ENCODE results near the gene UVRAG.

UVRAG gene

DNA sequence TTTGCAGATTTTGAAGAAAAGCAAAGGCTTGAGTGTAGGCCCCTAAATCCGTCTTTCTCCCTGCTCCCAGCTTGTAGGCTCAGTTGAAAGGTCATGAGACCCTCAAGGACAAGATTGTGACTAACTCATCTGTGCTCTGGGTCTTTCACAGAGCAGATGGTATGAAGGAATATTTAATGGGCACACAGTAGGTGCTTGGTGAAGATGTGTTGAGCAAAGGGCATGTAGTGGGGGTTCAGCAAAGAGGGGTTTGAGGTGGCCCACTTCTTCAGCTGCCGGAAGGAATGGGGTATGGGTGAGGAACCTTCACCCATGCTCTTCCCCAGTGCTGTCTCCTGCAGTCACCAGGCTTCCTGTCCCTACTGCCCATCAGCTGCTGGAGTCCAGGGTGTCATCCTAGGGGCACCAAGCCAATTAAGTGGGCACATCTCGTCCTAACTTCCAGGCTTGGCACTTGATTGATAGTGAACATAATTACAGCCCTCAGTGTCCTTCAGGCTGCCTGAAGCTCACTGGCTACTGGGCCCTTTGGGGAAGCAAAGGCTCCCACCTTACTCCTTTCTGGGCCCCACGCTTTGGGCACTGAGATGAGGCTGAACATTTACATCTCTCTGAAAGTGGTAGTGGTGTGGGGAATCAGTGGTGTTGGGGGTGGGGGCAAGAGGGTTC is 31.5 kb upstream of the UVRAG start:
- H3K4me1 ChIP-seq (ENCODE audit: insufficient read depth, low read length, severe bottlenecking): no peaks in the 10 kb centered on the region
- H3K79me2 ChIP-seq (ENCODE audit: insufficient read depth, low read length): no peaks in the 10 kb centered on the region
- no peaks in the 10 kb centered on the region for H3F3A ChIP-seq (ENCODE audit: insufficient read depth, low read length)
- H3K27me3 ChIP-seq (ENCODE audit: insufficient read depth, low read length): no peaks in the 10 kb centered on the region
- no peak overlapping the region for H3K27ac ChIP-seq (ENCODE audit: low read depth, low read length, poor library complexity, severe bottlenecking)
- no peaks in the 10 kb centered on the region for H3K9me3 ChIP-seq (ENCODE audit: low read length)
- H3K9ac ChIP-seq (ENCODE audit: low read length): no peak overlapping the region
- no peak for TF ChIP-seq EZH2 (IDR thresholded peaks at IDR 0.05; ENCODE audit: borderline replicate concordance, low read length)
- TF ChIP-seq CTCF (IDR thresholded peaks at IDR 0.05; ENCODE audit: low read length): no peak
- no peak overlapping the region for H3K4me2 ChIP-seq (ENCODE audit: low read length)
- no peaks in the 10 kb centered on the region for H3K9me2 ChIP-seq (ENCODE audit: low read depth, low read length)
- no peaks in the 10 kb centered on the region for H3K36me3 ChIP-seq (ENCODE audit: insufficient read depth, low read length)
- no peak overlapping the region for H2AFZ ChIP-seq (ENCODE audit: low read length)
- no peaks in the 10 kb centered on the region for H4K20me1 ChIP-seq (ENCODE audit: insufficient read depth, low read length)
- H3K4me3 ChIP-seq (ENCODE audit: low read depth, low read length, poor library complexity, severe bottlenecking): no peak overlapping the region

DNA sequence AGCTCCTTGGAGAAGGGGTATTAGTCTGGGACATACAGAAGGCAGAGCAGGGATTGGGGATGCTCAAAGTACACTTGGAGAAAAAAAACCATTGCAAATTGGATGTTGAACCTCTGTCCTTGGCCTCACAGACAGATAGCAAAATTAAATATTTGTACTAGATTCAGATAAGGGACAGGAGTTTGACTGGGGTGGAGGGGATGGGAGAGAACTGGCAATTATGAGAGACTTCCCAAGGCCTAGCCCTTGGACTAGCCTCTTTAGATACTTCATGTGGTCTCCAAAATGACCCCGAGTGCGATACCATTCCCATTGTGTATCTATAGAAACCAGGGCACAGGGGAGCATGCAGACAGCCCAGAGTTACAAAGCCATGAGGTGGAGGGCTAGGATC is 30.9 kb upstream of the UVRAG start:
- Histone ChIP-seq H3K9me2 (ENCODE audit: low read depth, low read length) (no peaks in the 10 kb centered on the region), H3K9me3 (ENCODE audit: low read length) (no peaks in the 10 kb centered on the region), H3K4me2 (ENCODE audit: low read length) (no peak overlapping the region), H3K79me2 (ENCODE audit: insufficient read depth, low read length) (no peaks in the 10 kb centered on the region), H2AFZ (ENCODE audit: low read length) (no peak overlapping the region), H3K36me3 (ENCODE audit: insufficient read depth, low read length) (no peaks in the 10 kb centered on the region), H3K4me1 (ENCODE audit: insufficient read depth, low read length, severe bottlenecking) (no peaks in the 10 kb centered on the region), H3K27me3 (ENCODE audit: insufficient read depth, low read length) (no peaks in the 10 kb centered on the region), H3K4me3 (ENCODE audit: low read depth, low read length, poor library complexity, severe bottlenecking) (no peak overlapping the region), H4K20me1 (ENCODE audit: insufficient read depth, low read length) (no peaks in the 10 kb centered on the region), H3K9ac (ENCODE audit: low read length) (no peak overlapping the region), H3F3A (ENCODE audit: insufficient read depth, low read length) (no peaks in the 10 kb centered on the region), H3K27ac (ENCODE audit: low read depth, low read length, poor library complexity, severe bottlenecking) (no peak overlapping the region)
- TF ChIP-seq EZH2 (IDR thresholded peaks at IDR 0.05; ENCODE audit: borderline replicate concordance, low read length): no peak
- TF ChIP-seq CTCF (IDR thresholded peaks at IDR 0.05; ENCODE audit: low read length): no peak

DNA sequence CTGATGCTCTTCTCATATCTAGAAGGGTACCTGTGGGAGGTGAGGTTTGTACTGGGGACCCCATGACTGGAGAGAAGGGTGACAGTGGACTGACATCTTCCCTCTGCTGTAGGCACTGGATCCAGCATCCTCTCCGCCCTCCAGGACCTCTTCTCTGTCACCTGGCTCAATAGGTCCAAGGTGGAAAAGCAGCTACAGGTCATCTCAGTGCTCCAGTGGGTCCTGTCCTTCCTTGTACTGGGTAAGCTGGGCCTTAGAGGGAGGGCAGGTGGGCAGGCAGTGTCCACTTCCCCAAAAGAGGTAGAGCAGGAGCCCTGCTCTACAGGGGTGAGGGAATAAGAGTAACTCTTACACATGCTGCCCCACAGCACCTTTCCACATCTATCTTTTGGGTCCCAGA is 30.5 kb upstream of the UVRAG start:
- Histone ChIP-seq H3K4me3 (ENCODE audit: low read depth, low read length, poor library complexity, severe bottlenecking) (no peak overlapping the region), H3K9me3 (ENCODE audit: low read length) (no peaks in the 10 kb centered on the region), H3K27me3 (ENCODE audit: insufficient read depth, low read length) (no peaks in the 10 kb centered on the region), H3K9me2 (ENCODE audit: low read depth, low read length) (no peaks in the 10 kb centered on the region), H3K79me2 (ENCODE audit: insufficient read depth, low read length) (no peaks in the 10 kb centered on the region), H3K27ac (ENCODE audit: low read depth, low read length, poor library complexity, severe bottlenecking) (no peak overlapping the region), H3F3A (ENCODE audit: insufficient read depth, low read length) (no peaks in the 10 kb centered on the region), H3K4me2 (ENCODE audit: low read length) (no peak overlapping the region), H3K9ac (ENCODE audit: low read length) (no peak overlapping the region), H4K20me1 (ENCODE audit: insufficient read depth, low read length) (no peaks in the 10 kb centered on the region), H3K36me3 (ENCODE audit: insufficient read depth, low read length) (no peaks in the 10 kb centered on the region), H3K4me1 (ENCODE audit: insufficient read depth, low read length, severe bottlenecking) (no peaks in the 10 kb centered on the region), H2AFZ (ENCODE audit: low read length) (no peak overlapping the region)
- TF ChIP-seq CTCF (IDR thresholded peaks at IDR 0.05; ENCODE audit: low read length): no peak
- TF ChIP-seq EZH2 (IDR thresholded peaks at IDR 0.05; ENCODE audit: borderline replicate concordance, low read length): no peak

Measured in OCI-LY1 (cell line).